Right kidney (tissue), 9 donors: ENCODE results near the gene RBX1.
"Not testable (repeated sequence)": the region's sequence is repeated elsewhere in the genome, so short reads cannot be mapped to it uniquely, and the experiment has no call there.

Experiments used
- DNase-seq: peaks from one replicate; pipeline ENCODE4 v3.0.0-alpha.2; 2016
- long read RNA-seq, 8 donors: transcript quantifications; one replicate each; lab custom pipeline, GENCODE V29; 2026

RBX1 gene
- long read RNA-seq, donor 1, transcript RBX1-202 (2 exons, 1,871 nt): minor isoform, 14 of 283 reads
- long read RNA-seq, donor 1, transcript RBX1-201 (5 exons, 1,188 nt): major isoform, 221 of 283 reads
- long read RNA-seq, donor 1, partial matches to known transcripts: 45 of 283 reads
- long read RNA-seq, donor 1, other reads (novel, unspliced or antisense): 0 of 283 reads
- long read RNA-seq, donor 2, transcript RBX1-201 (5 exons, 1,188 nt): major isoform, 83 of 105 reads
- long read RNA-seq, donor 2, transcript RBX1-202 (2 exons, 1,871 nt): minor isoform, 9 of 105 reads
- long read RNA-seq, donor 2, partial matches to known transcripts: 12 of 105 reads
- long read RNA-seq, donor 2, other reads (novel, unspliced or antisense): 0 of 105 reads
- long read RNA-seq, donor 3, transcript RBX1-201 (5 exons, 1,188 nt): major isoform, 56 of 61 reads
- long read RNA-seq, donor 3, transcript RBX1-202 (2 exons, 1,871 nt): minor isoform, 5 of 61 reads
- long read RNA-seq, donor 3, partial matches to known transcripts: 0 of 61 reads
- long read RNA-seq, donor 3, other reads (novel, unspliced or antisense): 0 of 61 reads
- long read RNA-seq, donor 4, transcript RBX1-201 (5 exons, 1,188 nt): major isoform, 106 of 126 reads
- long read RNA-seq, donor 4, transcript RBX1-202 (2 exons, 1,871 nt): minor isoform, 8 of 126 reads
- long read RNA-seq, donor 4, partial matches to known transcripts: 11 of 126 reads
- long read RNA-seq, donor 4, other reads (novel, unspliced or antisense): 0 of 126 reads
- long read RNA-seq, donor 5, transcript RBX1-202 (2 exons, 1,871 nt): minor isoform, 8 of 181 reads
- long read RNA-seq, donor 5, transcript RBX1-201 (5 exons, 1,188 nt): major isoform, 150 of 181 reads
- long read RNA-seq, donor 5, partial matches to known transcripts: 18 of 181 reads
- long read RNA-seq, donor 5, other reads (novel, unspliced or antisense): 5 of 181 reads
- long read RNA-seq, donor 6, transcript RBX1-201 (5 exons, 1,188 nt): major isoform, 75 of 86 reads
- long read RNA-seq, donor 6, transcript RBX1-202 (2 exons, 1,871 nt): minor isoform, 11 of 86 reads
- long read RNA-seq, donor 6, partial matches to known transcripts: 0 of 86 reads
- long read RNA-seq, donor 6, other reads (novel, unspliced or antisense): 0 of 86 reads
- long read RNA-seq, donor 7, transcript RBX1-202 (2 exons, 1,871 nt): minor isoform, 14 of 212 reads
- long read RNA-seq, donor 7, transcript RBX1-201 (5 exons, 1,188 nt): major isoform, 166 of 212 reads
- long read RNA-seq, donor 7, partial matches to known transcripts: 30 of 212 reads
- long read RNA-seq, donor 7, other reads (novel, unspliced or antisense): 0 of 212 reads
- long read RNA-seq, donor 8, transcript RBX1-201 (5 exons, 1,188 nt): major isoform, 118 of 136 reads
- long read RNA-seq, donor 8, transcript RBX1-202 (2 exons, 1,871 nt): minor isoform, 7 of 136 reads
- long read RNA-seq, donor 8, partial matches to known transcripts: 11 of 136 reads
- long read RNA-seq, donor 8, other reads (novel, unspliced or antisense): 0 of 136 reads

DNA sequence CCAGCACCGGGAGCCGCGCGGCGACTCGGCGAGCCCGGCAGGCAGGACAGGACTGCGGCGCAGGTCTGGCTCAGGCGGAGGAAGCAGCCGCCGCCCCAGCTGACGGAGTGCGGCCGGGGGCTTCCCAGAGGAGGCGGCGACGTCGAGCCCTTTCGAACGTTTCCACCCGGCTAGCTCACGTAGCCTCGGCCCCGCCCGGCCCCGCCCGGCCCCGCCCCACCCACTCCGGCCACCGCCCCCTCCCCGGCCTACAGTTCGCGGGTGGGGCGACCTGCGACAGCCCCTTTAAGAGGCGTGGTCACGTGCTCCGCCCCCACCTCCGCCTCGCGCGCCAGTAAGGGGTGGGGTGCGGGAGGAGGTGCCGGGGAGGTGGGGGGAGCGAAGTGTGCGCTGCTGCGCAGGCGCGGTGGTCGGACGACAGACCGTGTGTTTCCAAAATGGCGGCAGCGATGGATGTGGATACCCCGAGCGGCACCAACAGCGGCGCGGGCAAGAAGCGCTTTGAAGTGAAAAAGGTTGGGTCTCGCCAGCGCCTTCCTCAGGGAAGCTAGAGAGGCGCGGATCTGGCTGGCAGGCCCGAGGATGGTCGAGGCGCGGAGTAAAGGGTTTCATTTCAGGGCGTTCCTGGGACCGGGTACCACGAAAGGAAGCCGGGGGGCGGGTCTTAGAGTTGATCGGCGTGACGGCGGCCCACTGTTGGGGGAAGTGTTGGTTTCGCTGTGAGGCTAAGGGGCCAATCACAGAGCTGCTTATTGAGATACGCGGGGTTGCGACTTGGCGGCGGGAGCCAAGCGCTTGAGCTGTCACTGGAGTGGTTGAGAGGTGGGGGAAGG is at the start of gene RBX1:
Gene RBX1 (plus strand): TSS at position 417 of the 833 bp plus-strand sequence. CDS start 21 bp downstream, at position 438.
- peak; percentile 99 for DNase-seq

DNA sequence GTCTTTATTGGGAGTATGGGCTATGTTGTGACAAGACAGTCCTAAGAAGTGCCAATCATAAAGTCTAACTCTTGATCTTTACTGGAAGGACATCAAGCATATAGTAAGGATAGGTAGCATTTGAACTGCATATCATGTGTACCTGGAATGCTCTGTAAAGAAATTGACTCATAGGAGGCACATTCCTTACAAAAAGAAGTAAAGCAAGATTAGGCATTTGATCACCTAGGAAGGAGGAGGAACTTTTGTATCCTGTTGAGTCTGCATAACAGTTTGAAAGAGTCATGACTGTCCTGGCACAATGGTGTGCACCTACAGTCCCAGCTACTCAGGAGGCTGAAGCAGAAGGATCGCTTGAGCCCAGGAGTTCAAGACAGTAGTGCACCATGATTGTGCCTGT is 47.1 kb upstream of the RBX1 start:
- DNase-seq: no peak

DNA sequence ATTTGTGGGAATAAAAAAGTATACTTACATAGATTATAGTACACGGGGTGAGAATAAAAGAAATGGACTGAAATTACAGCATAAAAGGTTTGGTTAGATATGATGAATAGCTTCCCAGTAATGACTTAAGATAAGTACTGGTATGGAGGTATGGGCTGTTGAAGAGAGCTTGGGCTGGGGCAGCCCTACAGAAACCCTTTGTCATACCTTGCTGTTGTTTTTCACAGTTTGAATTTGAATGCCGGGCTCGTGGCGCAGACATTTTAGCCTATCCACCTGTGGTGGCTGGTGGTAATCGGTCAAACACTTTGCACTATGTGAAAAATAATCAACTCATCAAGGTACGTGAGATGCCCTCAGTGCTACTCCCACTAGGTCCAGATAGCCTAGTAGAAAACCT is 42.3 kb upstream of the RBX1 start:
- DNase-seq: no peak

DNA sequence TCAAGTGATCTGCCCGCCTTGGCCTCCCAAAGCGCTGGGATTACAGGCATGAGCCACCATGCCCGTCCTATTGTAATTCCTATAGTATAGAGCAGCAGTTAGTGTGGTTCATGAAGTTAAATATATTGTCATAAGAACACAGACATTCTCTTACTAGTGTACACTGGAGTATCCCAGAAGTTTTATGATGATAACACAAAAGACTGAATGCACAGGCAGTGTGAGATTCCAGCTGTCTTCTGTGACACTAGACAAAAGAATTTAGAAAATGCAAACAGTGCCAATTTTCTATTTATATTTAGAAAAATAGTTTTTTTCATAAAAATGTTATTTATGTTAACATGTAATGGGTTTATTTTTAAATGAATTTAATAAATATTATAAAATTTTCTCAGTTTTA is 39.4 kb upstream of the RBX1 start:
- no peak for DNase-seq

DNA sequence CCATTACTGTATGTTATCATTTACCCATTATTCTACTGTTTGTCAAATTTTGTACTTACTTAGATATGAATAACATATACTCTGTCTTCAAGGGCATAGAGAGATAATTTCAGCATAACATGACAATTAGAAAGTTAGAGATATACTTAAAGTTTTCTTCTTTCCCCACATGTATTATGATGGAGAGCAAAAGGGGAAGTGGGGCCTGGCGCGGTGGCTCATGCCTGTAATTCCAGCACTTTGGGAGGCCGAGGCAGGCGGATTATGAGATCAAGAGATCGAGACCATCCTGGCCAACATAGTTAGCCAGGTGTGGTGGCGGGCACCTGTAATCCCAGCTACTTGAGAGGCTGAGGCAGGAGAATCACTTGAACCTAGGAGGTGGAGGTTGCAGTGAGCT is 38.2 kb upstream of the RBX1 start:
- DNase-seq: not testable (repeated sequence)

DNA sequence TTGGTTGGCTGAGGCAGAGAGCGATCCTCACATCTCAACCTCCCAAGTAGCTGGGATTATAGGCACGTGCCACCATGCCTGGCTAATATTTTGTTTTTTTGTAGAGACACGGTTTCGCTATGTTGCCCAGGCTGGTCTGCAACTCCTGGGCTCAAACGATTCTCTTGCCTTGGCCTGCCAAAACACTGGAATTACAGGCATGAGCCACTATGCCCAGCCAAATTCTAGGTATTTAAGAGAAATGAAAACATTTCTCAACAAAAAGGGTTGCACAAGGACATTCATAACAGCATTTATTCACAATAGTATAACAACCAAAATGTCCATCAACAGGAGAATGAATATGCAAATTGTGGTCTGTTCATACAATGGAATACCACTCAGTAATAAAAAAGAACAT is 31.7 kb upstream of the RBX1 start:
- DNase-seq: no peak

DNA sequence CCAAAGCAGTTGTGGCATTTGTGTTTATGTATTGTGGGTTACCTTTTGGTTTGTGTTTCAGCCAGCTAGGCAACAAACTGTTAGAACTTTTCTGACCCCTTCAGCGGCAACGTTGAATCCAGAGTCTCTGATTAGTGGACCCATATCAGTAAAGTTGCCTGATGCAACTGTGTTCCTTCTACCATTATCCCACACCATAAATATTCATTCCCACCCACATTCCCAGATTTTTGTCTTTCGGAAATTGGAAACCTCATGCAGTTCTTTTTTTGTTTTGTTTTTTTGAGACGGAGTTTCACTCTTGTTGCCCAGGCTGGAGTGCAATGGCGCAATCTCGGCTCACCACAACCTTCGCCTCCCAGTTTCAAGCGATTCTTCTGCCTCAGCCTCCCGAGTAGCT is 30.7 kb upstream of the RBX1 start:
- DNase-seq: no peak

DNA sequence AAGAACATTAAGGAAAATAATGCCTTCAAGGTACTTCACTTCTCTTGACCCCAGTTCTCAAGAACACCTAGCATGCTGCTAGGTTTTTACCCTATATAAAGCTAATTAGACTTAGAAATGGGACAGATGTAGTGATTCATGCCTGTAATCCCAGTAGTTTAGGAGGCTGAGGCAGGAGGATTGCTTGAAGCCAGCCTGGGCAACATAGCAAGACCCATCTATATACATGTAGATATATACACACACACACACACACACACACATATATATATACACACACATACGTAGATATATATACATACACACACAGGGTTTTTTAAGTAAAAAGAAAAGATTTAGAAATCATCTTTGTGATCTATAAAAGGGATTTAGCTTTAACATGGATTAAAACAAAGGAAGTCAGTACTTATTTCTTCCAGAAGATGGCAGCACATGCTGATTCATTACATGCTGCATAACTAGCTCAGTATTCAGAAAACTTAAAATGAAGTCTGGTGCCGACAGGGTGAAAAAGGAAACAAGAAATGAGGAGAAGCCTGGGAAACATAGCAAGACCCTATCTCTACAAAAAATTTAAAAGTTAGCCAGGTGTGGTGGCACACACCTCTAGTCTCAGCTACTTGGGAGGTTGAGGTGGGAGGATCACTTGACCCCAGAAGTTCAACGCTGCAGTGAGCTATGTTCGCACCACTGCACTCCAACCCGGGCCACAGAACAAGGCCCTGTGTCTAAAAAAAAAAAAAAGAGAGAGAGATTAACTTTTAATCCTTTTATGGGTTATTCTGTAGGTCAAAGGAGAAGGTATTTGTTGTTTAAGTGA is 28.5 kb upstream of the RBX1 start:
- DNase-seq: peak; percentile 26

DNA sequence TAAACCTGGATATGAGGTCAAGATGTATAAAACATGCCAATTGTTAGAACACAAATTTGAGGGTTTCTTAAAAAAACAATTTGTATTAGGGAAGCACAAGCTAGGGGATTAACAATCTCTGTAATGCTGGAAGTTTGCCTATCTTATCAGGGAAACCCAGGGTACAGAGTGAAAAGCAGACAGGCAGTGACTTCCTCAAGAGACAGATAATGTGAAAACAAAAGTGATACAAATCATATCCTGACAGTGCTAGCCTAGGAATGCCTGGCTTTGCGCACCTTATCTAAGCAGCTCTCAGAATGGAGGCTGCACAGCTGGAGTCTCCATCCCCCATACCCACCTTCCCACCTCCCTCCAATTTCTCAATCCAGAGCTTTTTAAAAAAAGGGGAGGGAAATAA is 22.5 kb upstream of the RBX1 start:
- DNase-seq: no peak

DNA sequence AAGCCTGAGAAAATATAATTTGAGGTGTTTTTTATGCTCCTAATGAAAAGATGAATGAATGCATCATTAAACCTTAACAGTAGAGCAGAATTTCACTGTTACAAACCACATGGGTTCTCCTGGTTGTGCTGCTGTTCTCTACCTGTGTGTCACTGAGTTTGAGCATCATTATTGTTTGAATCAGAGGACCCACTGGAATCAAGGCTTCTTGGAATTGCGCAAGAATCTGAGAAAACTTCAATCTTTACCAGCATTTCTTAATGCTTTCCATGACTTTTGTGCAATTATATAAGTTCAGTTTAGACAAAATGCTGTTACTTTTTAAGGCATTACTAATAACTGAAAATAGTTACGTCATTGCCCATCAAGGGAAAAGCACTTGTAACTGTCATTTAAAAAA is 18.8 kb upstream of the RBX1 start:
- DNase-seq: no peak

DNA sequence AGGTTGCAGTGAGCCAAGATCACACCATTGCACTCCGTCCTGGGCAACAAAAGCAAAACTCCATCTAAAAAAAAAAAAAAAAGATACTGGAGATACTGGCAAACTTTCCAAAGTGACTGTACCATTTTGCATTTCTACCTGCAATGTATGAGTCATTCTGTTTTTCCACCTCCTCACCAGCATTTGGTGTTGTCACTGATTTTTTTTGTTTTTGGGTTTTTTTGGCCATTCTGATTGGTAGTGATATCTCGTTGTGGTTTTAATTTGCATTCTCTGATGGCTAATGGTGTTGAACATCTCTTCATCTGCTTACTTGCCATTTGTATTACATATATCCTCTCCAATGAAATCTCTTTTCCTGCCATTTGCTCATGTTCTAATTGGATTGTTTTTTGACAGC is 12.0 kb upstream of the RBX1 start:
- no peak for DNase-seq

DNA sequence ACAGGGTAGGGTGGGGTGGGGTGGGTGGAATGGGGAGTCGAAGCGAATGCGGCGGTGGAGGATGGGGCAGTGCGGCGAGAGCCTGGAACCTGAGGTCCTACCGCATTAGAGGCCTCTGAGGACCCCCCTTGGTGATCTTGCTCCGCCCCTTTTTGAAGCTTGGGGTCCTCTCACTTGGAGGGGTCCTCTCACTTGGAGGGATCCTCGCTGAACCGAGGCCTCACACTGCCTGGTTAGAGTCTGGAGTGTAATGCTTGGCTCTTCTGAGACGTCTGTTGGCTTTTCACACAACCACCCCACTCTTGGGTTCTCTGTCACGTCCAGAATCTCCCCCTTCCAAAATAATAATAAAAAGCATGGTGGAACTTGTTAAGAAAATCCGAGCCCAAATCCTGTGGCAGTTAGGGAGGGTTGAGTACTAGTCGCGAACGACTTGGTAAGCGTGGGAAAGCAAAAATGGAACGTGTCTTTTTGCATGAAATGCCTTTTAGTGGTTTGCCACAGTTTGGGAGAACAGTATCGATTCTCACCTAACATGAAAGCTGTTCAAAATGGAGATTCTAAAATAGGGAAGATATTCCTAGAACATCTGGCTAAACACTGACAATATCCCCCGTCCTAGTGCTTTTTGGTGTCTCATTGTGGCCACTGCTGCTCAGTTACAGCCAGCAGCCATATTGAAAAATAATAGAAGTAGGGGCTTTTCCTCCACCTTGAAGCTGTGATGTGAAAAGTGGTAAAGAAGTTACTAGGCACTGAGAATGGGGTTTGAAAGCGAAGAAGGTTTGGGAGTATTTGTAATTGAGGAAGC is 822 bp downstream of the RBX1 start:
- DNase-seq: peak; percentile 54

DNA sequence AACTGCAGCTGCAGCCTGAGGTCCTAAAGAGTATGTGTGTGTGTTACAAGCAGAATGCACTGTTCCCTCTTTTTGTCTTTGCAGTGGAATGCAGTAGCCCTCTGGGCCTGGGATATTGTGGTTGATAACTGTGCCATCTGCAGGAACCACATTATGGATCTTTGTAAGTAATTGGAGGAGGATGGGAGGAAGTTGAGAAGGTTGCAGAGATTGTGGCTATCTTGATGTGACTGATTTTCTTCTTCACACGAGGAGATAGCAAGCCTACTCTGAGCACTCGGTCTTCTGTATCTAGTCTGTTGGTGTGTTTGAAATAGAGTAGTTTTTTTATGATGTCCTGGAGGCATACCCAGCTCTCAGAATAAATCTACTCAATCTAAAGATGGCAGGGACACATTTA is 2.3 kb downstream of the RBX1 start:
- no peak for DNase-seq

DNA sequence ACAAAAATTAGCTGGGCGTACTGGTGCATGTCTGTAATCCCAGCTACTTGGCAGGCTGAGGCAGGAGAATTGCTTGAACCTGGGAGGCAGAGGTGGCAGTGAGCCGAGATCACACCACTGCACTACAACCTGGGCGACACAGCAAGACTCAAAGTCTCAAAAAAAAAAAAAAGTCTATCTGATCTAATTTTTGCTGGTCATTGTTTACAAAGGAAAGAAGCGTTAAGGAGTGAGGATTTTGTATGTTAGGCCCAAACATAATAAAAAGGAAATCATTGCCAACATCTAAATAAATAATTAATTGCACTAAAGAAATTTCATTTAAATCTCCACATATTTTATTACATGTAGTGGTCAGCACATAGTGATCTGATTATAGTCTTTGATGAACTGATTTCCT is 2.9 kb downstream of the RBX1 start:
- DNase-seq: no peak

DNA sequence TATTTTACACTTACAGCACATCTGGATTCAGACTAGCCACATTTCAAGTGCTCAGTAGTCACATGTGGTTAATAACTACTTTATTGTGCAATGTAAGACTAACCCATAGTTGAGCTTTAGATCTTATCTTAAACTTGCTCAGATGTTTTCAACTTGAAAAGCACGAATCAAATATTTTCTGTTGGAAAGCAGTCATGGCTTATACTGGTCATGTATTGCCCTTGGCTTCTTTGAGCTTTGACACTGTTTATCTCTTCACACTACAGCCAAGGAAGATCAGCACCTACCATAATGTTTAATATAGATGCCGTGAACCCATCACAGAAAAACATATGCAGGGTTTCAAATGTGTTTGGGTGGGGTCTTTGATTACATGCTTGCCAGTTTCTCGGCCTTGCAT is 4.4 kb downstream of the RBX1 start:
- DNase-seq: no peak

DNA sequence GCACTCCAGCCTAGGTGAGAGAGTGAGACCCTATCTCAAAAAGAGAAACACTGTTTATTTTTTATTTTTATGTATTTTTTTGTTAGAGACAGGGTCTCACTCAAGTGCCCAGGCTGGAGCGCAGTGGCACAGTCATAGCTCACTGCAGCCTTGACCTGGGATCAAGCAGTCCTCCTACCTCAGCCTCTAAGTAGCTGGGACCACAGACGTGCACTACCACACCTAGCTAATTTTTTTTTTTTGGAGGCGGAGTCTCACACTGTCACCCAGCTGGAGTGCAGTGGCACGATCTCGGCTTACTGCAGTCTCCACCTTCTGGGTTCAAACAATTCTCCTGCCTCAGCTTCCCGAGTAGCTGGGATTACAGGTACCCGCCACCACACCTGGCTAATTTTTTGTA is 6.4 kb downstream of the RBX1 start:
- DNase-seq: no peak

DNA sequence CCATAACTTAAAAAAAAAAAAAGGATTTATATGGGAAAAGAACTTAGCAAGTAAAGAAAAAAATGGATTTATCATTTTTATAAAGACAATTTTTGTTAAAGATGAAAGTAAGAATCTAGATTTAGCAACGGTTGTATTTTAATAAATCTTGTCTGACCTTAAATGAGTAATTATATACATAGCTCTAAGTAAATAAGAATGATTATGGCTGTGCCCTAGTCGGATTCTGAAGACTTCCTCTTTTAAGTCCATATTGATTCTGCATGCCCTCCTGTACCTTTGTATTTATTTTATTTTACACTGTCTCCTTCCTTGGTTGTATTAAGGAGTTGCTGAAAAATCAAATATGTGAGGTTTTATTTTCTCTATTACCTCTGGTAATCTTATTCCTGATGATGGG is 7.1 kb downstream of the RBX1 start:
- no peak for DNase-seq

DNA sequence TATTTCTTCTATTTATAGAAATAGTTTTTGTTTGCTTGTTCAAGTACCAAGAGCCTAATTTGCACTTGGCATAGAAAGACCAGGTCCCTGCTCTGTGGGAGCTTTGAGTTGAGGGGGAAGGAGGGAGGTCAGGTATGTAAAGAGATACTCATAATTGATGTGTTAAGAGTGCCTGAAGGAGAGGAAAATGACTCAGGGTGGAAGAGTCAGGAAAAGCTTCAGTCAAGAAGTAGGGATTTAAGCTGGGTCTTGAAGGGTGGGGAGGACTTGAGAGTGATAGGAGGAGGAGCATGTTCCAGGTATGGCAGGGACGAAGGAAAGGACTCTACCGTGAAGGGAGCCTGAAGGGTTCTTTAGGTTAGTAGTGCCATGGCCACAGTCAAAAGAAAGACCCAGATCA is 9.0 kb downstream of the RBX1 start:
- DNase-seq: no peak

DNA sequence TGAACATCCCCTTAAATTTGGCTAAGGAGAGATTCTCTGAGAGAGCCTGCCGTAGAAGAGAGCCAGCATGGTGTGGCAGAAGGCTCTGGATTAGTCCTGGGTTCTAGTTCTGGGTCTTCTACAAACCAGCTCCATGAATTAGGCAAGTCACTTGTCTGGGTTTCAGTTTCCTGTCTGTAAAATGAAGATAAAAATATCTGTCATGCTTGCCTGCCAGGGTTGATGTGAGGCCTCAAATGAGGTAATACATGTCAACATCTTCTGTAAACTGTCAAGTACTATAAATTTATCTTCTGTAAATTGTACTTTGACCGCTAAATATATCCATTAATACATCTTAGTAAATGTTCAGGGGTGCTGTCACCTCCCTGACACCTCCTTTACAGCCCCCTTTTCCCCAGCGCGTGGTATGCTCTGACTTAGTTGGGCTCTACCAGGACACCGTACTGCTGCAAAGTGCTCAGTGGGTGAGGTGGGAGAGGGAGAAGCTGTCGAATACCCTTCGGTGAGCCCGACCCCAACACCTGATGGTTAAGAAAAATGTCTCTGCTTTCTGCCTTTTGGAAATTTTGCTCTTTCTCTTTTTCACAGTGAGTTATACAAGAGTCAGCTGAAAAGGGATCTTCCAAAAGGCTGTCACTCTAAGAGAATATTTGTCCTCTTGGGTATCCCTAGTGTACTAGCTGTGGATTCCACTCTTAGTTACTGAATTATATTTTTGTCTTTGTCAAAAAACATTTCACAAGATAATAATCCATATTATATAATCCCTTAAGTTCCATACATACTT is 15.0 kb downstream of the RBX1 start:
- DNase-seq: no peak
